Bronchial epithelial cell (primary cell): ENCODE results near the gene ZNF57. TPM values are rescaled to one million over a fixed set of nuclear protein-coding genes. Genes with fewer than 3 reads are reported as not detected.

Experiments used
- DNase-seq: peaks from one replicate; pipeline ENCODE4 v3.0.0-alpha.2; 2010; ENCODE audit warnings: low read depth
- FAIRE-seq: peaks from 2 replicates; lab custom pipeline; 2011; peaks lifted over from hg19 to GRCh38; lab: Jason Lieb, UNC
- H3K27me3 ChIP-seq: 2 replicates; pipeline ENCODE4 v1.5.1; 2011; ENCODE audit warnings: low read length; ENCODE audit not compliant: control insufficient read depth, insufficient read depth
- H3K36me3 ChIP-seq: 2 replicates; pipeline ENCODE4 v1.5.1; 2011; ENCODE audit warnings: low read length; ENCODE audit not compliant: control insufficient read depth, insufficient read depth
- H3K4me3 ChIP-seq: 2 replicates; pipeline ENCODE4 v1.5.1; 2011; ENCODE audit warnings: mild to moderate bottlenecking, low read depth, low read length, control low read depth
- CTCF ChIP-seq: IDR thresholded peaks from 2 replicates; pipeline ENCODE4 v1.5.1; 2011; ENCODE audit warnings: mild to moderate bottlenecking, moderate library complexity, low read length, control low read depth, inconsistent platforms; ENCODE audit not compliant: insufficient read depth, severe bottlenecking
- total RNA-seq: library from RNA; depleted of rRNA; stranded (reverse); fragments of >200 nt; gene quantifications from 2 replicates; pipeline ENCODE4 v1.2.1, GENCODE V29; 2014

ZNF57 gene
- total RNA-seq, 1 donor from 2014 or later: 11.1 TPM

GRCh38 chr19:2944775-2945574 is 44.2 kb downstream of the ZNF57 start, which contains the start of gene ZNF77:
Gene ZNF77, minus strand, starts transcription at chr19:2944971. Its CDS starts 131 bp downstream, at chr19:2944840.
- H3K4me3 ChIP-seq: peak within 1 kb of the TSS; percentile 92
- peak; percentile 98 for DNase-seq
- no peak for TF ChIP-seq CTCF
- H3K36me3 ChIP-seq: peaks cover 1% of the 10 kb centered on the region
- no peaks in the 10 kb centered on the region for H3K27me3 ChIP-seq
- peak; percentile 99 for FAIRE-seq

GRCh38 chr19:2945575-2946184 is 45.0 kb downstream of the ZNF57 start:
- FAIRE-seq: no peak
- TF ChIP-seq CTCF: no peak
- DNase-seq: no peak
- Histone ChIP-seq H3K27me3 (no peaks in the 10 kb centered on the region), H3K36me3 (peaks cover 1% of the 10 kb centered on the region), H3K4me3 (peak overlapping the region; percentile 92)

GRCh38 chr19:2949939-2950285 is 49.2 kb downstream of the ZNF57 start:
- peaks cover 1% of the 10 kb centered on the region for H3K36me3 ChIP-seq
- peak overlapping the region; percentile 69 for H3K4me3 ChIP-seq
- no peaks in the 10 kb centered on the region for H3K27me3 ChIP-seq
- DNase-seq (peak; percentile 21), FAIRE-seq (no peak)
- TF ChIP-seq CTCF: no peak

DNA sequence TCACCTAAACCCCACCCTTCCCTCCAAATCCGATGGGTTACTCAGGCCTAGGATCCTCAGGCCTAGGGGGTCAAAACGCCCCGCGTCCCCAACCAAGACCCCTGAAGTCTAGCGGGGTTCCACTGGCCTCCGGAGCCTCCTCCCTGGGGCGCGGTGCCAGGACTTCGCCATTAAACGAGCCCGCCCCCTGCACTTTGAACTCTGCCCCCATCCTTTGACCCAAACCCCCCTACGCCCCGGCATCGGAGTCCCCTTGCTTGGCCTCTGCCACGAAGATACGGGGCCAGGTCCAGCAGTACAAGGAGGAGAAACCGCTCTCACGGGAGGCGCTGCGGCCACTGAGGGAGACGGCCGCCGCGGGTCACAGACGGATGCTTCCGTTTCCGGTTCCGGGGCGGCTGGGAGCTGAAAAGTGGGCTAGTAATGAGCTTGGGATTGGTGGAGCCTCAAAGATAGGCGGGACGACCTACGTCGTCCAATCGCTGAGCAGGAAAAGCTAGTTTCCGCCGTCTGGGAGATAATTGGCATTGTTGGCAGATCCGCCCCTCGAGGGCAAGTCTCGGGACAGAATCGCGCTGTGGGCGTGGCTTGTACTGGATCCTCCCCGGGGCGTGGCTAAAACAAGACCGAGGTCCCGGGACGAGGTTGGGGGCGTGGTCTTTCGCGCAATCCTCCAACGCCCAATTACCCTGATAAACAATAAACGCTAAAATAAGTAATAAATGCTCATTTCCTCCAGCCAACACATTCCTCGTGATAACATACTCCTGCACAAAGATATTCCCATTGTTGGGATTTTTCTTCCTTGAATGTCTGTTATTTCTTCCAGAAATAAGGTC is 49.8 kb downstream of the ZNF57 start:
- peak; percentile 98 for DNase-seq
- FAIRE-seq: peak; percentile 98
- Histone ChIP-seq H3K36me3 (peaks cover 1% of the 10 kb centered on the region), H3K27me3 (no peaks in the 10 kb centered on the region), H3K4me3 (peak overlapping the region; percentile 69)
- TF ChIP-seq CTCF: no peak

DNA sequence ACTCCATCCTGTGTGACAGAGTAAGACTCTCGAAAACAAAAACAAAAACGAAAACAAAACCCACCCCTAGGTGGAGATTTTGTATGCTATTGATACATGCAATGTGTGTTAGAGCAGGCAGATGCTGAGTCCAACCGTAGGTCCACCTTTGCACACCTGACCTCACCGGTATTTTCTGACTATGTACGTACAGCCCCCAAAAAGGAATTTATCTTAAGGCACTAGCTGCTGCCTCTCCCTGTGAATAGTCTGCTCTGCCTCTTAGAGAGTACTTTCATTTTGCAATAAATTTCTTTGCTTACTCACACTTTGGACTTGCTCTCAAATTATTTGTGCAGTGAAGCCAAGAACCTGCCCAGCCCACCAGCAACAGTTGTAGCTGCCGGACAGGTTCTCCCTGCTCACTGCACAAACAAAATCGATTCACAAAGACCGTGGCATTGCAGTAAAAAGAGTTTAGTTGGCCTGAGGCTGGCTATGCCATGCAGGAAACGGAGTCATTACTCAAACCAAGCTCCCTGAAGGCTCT is 52.3 kb downstream of the ZNF57 start:
- peak; percentile 91 for DNase-seq
- FAIRE-seq: no peak

More for the DNA sequence above, 52.3 kb downstream of the ZNF57 start:
- peak; percentile 43 for TF ChIP-seq CTCF
- Histone ChIP-seq H3K36me3 (peaks cover 1% of the 10 kb centered on the region), H3K27me3 (no peaks in the 10 kb centered on the region), H3K4me3 (peak overlapping the region; percentile 18)
